ENCODE data around the gene C2orf92. TPM values are rescaled to one million over a fixed set of nuclear protein-coding genes. Genes with fewer than 3 reads are reported as not detected.

C2orf92 gene
- total RNA-seq, 1 experiment from 2014 or later: 10.2 TPM

DNA sequence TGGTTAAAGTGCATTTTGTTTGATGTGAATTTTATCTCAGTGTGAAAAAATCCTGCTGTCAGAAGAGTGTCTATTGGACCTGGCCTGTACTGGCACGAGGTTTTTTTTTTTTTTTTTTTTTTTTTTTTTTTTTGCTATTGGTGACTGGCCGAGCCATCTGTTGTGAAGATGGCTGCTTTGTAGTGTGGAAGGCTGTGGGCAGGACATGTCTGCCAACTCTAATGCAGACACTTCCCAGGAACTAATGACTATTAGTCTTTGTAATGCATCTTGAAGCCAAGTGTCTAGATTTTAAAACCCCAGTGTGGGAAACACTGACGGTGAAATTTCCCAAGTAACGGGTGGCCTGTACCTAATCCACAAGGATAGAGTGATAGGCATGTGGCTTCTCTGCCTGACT lies 78.2 kb downstream of the C2orf92 start:
- H3K9me3 ChIP-seq: no peaks in the 10 kb centered on the region
- no TSS peak for BruUV-seq (replicated peaks)
- Mint-ChIP-seq H3K4me1 (ENCODE audit: low read depth, unreplicated experiment) (peaks cover 6% of the 10 kb centered on the region), H3K27me3 (ENCODE audit: insufficient read depth, unreplicated experiment) (no peaks in the 10 kb centered on the region), H3K36me3 (ENCODE audit: insufficient read depth, unreplicated experiment) (peaks cover 15% of the 10 kb centered on the region), H3K4me3 (ENCODE audit: unreplicated experiment) (no peak overlapping the region), H3K9me3 (ENCODE audit: unreplicated experiment) (no peaks in the 10 kb centered on the region), H3K27ac (ENCODE audit: unreplicated experiment) (no peak overlapping the region)
- H3K36me3 ChIP-seq (ENCODE audit: control insufficient read depth, insufficient read depth, low read length): no peaks in the 10 kb centered on the region
- no peaks in the 10 kb centered on the region for H3K4me1 ChIP-seq
- H3K27me3 ChIP-seq (replicated peaks; ENCODE audit: control insufficient read depth, insufficient read depth, low read length): no peaks in the 10 kb centered on the region
- no peak for DNase-seq
- TF ChIP-seq, protein P1, sequence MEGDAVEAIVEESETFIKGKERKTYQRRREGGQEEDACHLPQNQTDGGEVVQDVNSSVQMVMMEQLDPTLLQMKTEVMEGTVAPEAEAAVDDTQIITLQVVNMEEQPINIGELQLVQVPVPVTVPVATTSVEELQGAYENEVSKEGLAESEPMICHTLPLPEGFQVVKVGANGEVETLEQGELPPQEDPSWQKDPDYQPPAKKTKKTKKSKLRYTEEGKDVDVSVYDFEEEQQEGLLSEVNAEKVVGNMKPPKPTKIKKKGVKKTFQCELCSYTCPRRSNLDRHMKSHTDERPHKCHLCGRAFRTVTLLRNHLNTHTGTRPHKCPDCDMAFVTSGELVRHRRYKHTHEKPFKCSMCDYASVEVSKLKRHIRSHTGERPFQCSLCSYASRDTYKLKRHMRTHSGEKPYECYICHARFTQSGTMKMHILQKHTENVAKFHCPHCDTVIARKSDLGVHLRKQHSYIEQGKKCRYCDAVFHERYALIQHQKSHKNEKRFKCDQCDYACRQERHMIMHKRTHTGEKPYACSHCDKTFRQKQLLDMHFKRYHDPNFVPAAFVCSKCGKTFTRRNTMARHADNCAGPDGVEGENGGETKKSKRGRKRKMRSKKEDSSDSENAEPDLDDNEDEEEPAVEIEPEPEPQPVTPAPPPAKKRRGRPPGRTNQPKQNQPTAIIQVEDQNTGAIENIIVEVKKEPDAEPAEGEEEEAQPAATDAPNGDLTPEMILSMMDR (IDR thresholded peaks at IDR 0.05; ENCODE audit: insufficient read depth in 1 of 2, low read depth in 1 of 2, low read length in 1 of 2, severe bottlenecking in 1 of 2, unreplicated experiment in 1 of 2): no peak
- POLR2A ChIA-PET: no interaction called here
- CTCF ChIA-PET: interaction anchor here (1.5 kb wide), 1 partner anchor 48 kb away, joined by 19 read pairs; no protein-coding TSS in a partner anchor
- H3K4me3 ChIP-seq (ENCODE audit: low read depth, low read length): no peak overlapping the region
- intact Hi-C loops (cut with micrococcal nuclease; ENCODE audit: unreplicated experiment): loop anchor here (1.0 to 2.0 kb wide), 2 partner anchors 47 to 157 kb away; no protein-coding TSS in a partner anchor

DNA sequence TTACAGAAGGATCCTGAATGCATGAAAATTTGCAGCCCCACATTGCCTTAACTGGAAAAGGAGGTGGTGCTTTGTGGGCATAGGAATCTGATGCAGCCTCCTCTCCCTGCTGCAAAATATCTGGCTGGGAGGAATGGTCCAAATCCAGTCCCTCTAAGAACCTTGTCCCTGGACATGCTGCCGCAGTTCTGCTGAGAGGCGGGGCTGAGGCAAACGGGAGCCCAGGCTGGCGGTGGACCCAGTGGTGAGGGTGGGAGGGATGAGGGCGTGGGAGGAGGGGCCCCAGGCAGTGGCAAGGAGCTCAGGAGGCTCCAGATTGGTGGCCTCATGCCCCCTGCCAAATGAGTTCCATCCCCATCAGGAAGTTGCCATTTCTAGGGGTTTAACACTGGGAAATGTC lies 80.1 kb downstream of the C2orf92 start:
- peaks cover 6% of the 10 kb centered on the region for H3K4me1 Mint-ChIP-seq (ENCODE audit: low read depth, unreplicated experiment)
- no peaks in the 10 kb centered on the region for H3K36me3 ChIP-seq (ENCODE audit: control insufficient read depth, insufficient read depth, low read length)
- CTCF ChIA-PET: no interaction called here
- no peaks in the 10 kb centered on the region for H3K27me3 Mint-ChIP-seq (ENCODE audit: insufficient read depth, unreplicated experiment)
- POLR2A ChIA-PET: no interaction called here
- no peaks in the 10 kb centered on the region for H3K27me3 ChIP-seq (replicated peaks; ENCODE audit: control insufficient read depth, insufficient read depth, low read length)
- TF ChIP-seq, protein P1 (IDR thresholded peaks at IDR 0.05; ENCODE audit: insufficient read depth in 1 of 2, low read depth in 1 of 2, low read length in 1 of 2, severe bottlenecking in 1 of 2, unreplicated experiment in 1 of 2): no peak
- no peak for DNase-seq
- no peaks in the 10 kb centered on the region for H3K9me3 Mint-ChIP-seq (ENCODE audit: unreplicated experiment)
- no peak overlapping the region for H3K27ac Mint-ChIP-seq (ENCODE audit: unreplicated experiment)
- intact Hi-C loops (cut with micrococcal nuclease; ENCODE audit: unreplicated experiment): loop anchor here (2.0 kb wide), 1 partner anchor 159 kb away; no protein-coding TSS in a partner anchor
- BruUV-seq (replicated peaks): no TSS peak
- no peak overlapping the region for H3K4me3 ChIP-seq (ENCODE audit: low read depth, low read length)
- H3K36me3 Mint-ChIP-seq (ENCODE audit: insufficient read depth, unreplicated experiment): peaks cover 8% of the 10 kb centered on the region
- H3K9me3 ChIP-seq: no peaks in the 10 kb centered on the region
- H3K4me1 ChIP-seq: no peaks in the 10 kb centered on the region
- no peak overlapping the region for H3K4me3 Mint-ChIP-seq (ENCODE audit: unreplicated experiment)

DNA sequence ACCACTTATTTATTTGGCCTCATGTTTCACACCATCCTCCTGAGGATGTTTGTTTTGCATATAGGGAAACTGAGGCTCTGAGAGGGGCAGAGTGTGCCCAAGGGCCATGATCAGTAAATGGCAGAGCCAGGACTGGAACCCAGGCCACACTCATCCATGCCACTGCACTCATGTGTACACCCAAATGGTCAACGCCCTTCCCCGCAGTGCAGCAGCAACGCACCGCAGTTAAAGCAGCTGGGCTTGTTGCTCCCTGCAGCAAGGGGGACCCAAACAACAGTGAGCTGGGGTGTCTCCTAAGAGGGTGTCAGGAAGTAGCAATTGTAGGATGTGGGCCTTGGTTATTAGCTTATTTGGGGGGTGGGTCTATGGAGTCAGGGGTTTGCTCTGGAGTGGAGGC lies 80.5 kb downstream of the C2orf92 start:
- DNase-seq: no peak
- Mint-ChIP-seq H3K27ac (ENCODE audit: unreplicated experiment) (no peak overlapping the region), H3K27me3 (ENCODE audit: insufficient read depth, unreplicated experiment) (no peaks in the 10 kb centered on the region), H3K4me3 (ENCODE audit: unreplicated experiment) (no peak overlapping the region), H3K36me3 (ENCODE audit: insufficient read depth, unreplicated experiment) (peaks cover 8% of the 10 kb centered on the region), H3K9me3 (ENCODE audit: unreplicated experiment) (no peaks in the 10 kb centered on the region), H3K4me1 (ENCODE audit: low read depth, unreplicated experiment) (peaks cover 6% of the 10 kb centered on the region)
- intact Hi-C loops (cut with micrococcal nuclease; ENCODE audit: unreplicated experiment): no loop called here
- Histone ChIP-seq H3K4me1 (no peaks in the 10 kb centered on the region), H3K27me3 (replicated peaks; ENCODE audit: control insufficient read depth, insufficient read depth, low read length) (no peaks in the 10 kb centered on the region), H3K36me3 (ENCODE audit: control insufficient read depth, insufficient read depth, low read length) (no peaks in the 10 kb centered on the region), H3K4me3 (ENCODE audit: low read depth, low read length) (no peak overlapping the region), H3K9me3 (no peaks in the 10 kb centered on the region)
- POLR2A ChIA-PET: no interaction called here
- no TSS peak for BruUV-seq (replicated peaks)
- CTCF ChIA-PET: no interaction called here
- TF ChIP-seq, protein P1 (IDR thresholded peaks at IDR 0.05; ENCODE audit: insufficient read depth in 1 of 2, low read depth in 1 of 2, low read length in 1 of 2, severe bottlenecking in 1 of 2, unreplicated experiment in 1 of 2): no peak

All from Caco-2 (cell line).